CD1c-positive myeloid dendritic cell (primary cell): ENCODE measurements around the gene HPS4.
A peak's percentile ranks its signal among the peaks of the same experiment; 100 is the strongest.
"Not testable (repeated sequence)": the region's sequence is repeated elsewhere in the genome, so short reads cannot be mapped to it uniquely, and the experiment has no call there.

ENCODE experiments used
- DNase-seq: peaks from one replicate; pipeline ENCODE4 v3.0.0-alpha.2; 2016; ENCODE audit errors: extremely low spot score

Gene HPS4

GRCh38 chr22:26442086-26442756 lies 41.4 kb downstream of the HPS4 start:
- no peak for DNase-seq

DNA sequence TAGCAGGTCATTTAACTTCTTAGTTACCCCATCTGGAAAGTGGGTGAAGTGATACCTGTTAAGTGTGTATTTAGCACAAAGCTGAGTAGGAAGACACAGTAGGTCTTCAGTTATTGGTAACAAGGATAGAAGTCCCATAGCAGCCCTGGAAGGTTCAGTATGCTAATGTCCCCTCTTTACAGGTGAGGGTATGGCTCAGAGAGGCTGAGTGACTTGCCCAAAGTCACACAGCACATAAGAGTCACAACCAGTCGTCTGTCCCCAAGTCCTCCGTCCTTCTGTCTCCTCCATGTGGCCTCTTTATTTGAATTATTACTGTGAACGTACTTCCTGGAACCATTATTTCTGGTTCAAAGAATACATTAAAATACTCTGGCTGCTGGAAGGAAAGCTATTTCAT lies 44.0 kb downstream of the HPS4 start:
- no peak for DNase-seq

- DNase-seq: not testable (repeated sequence)
These were observed 44.8 kb downstream of the HPS4 start for GRCh38 chr22:26438776-26439175.

- no peak for DNase-seq
These were observed 45.7 kb downstream of the HPS4 start for GRCh38 chr22:26437694-26438392.

DNA sequence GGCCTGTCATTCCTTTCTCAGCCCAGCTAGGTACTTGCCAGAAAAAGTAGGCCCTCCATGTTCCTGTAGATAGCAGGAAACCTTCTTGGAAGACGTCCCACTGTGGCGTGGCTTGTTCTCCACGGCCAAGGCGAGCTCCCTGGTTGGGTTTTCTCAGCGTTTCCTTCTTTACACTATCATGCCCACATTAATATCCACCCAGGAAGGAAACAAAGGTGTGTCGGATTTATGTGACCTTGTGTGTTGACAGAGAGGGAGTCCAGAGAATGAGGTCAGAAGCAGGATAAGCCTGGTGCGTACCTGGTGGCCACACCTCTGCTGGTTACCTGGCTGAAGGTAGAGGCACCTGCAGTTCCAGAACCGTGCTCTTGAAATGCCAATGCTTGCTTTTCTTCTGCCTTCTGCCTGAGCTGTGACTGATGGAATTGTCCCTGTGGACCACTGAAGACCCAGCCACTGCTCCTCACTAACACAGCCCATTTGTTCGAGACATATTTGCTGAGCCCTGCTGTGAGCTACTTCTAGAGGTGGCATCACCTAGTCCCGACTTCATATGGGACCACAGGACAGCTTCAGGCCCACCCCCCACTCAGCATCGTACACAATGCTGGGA lies 46.6 kb downstream of the HPS4 start:
- DNase-seq: no peak

DNA sequence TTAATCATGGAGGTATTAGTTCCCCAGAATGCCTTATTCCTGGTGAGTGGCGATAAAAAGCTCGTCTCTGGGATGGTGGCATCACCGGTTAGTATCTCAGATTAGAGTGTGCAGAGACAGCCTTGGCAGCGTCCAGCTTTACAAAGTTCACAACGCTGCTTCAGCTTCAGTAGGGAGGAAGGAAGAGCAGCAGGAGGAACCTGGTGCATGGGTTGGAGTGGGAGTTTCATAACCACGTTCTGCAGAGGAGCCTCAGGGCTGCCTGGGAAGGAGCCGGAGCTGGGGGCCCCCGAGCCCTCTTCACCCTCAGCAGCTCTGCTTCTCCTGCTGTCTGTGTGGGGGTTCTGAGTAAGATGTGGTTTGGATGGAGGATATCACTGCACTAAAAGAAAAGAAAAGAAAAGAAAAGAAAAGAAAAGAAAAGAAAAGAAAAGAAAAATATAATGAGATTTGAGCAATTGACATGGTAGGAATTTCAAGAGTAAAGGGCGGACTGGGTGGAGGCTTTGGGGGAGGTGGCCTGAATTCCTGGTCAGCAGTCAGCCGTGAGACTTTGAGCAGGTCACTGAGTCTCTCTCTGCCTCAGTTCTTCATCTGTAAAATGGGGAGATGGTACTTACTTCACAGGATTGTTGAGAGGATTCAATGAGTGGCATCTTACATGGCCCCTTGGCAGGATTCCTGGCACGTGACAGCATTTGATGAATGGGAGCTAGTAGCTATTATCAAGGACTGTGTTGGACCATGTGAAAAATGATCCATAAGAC lies 48.1 kb downstream of the HPS4 start:
- peak; percentile 56 for DNase-seq

GRCh38 chr22:26433805-26434204 lies 49.8 kb downstream of the HPS4 start:
- DNase-seq: no peak

DNA sequence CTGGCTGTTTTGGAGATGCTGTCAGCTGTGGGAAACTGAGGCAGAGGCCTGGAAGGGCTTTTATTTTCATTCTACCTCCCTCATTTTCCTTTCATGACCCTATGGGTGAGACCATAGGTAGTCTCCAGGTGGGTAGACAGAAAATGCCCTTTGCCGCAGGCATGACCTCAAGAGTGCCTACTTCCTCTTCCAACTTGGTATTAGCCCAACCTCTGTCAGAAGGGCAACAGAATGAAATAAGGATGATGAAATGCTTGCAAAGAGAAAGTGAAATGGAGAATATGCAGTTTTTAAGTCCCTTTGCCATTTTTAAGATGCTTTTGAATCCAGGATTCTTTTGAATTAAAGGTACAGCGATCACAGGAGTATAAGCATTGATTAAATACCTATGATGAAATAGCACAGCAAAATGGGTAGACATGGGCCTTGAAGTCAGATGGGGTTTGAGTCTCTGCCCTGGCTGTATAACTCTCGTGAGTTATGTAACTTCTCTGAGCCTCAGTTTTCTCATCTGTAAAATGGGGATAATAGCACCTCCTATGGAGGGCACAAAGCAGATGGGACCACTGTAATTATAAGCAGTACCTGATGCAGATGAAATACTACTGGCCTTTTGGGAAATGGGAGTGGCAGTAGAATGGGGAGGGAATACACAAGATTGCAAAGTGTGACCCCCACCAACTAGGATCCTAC lies 50.8 kb downstream of the HPS4 start:
- peak; percentile 70 for DNase-seq

- DNase-seq: peak; percentile 29
These were observed 52.2 kb downstream of the HPS4 start for GRCh38 chr22:26431261-26431995.

- no peak for DNase-seq
These were observed 53.0 kb downstream of the HPS4 start for GRCh38 chr22:26430600-26430999.

GRCh38 chr22:26429458-26430286 lies 53.9 kb downstream of the HPS4 start:
- DNase-seq: no peak

DNA sequence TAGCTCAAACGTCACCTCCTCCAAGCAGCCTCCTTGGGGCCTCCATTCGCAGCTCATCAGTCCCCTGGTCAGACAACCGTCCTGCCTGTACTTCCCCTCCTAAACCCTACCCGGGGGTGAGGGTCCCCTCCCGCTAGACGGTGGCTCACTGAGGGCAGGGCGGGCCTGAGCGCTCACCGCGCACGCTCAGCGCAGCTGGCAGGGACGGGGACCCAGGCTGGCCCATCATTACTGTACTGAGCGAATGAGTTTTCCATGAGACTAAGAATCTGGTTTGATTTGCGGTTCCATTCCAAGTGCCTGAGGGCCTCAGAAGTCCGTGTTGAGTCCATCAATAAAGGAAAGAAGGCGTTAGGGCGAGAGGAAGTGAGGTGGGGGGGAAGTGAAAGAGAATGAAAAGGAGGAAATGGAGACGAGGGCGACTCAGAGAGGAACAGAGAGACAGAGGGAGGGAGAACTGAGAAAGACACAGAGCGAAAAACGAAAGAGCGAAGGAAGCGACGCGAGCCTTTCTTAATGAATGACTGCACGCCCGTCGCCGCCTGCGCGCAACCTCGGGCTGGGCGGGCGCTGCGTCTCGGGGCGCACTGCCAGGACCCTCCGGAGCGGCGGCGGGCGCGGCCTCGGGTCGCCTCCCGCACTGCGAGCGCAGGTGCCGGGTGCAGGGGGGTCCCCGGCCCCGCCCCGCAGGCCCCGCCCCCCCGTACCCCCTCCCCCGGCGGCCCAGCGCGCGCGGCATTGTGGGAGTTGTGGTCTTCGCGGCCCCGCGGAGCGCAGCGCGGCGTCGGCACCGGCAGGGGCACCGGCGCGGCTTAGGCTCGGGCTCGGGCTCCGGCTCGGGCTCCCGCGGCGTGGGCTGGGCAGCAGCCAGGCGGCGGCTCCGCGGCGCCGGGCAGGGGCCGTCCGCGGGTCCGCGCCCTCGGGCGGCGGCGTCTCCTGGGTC lies 54.8 kb downstream of the HPS4 start, which contains the start of gene ASPHD2:
Gene ASPHD2, plus strand, starts transcription at position 746 of the 943 bp plus-strand sequence. CDS start 4,356 bp downstream, outside the sequence.
- DNase-seq: peak; percentile 91

- peak; percentile 8 for DNase-seq
These were observed 56.7 kb downstream of the HPS4 start for GRCh38 chr22:26426924-26427323.

DNA sequence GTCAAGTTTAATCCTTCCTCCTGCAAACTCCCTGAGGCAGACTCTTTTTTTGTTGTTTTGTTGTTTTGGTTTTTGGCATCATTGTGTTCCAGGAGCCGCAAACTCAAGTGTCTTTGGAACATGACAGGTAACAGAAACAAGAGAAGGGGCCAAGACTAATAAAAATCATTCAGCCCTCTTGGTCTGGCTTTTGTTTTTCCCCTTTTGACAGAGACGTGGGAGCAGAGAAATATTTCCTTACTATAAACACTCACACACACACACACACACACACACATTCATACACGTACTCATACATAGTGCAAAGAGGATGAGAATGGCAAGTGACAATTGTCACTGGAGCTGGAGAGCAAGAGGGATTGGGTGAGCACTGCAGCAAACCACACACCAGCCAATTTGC lies 65.0 kb downstream of the HPS4 start:
- DNase-seq: no peak

DNA sequence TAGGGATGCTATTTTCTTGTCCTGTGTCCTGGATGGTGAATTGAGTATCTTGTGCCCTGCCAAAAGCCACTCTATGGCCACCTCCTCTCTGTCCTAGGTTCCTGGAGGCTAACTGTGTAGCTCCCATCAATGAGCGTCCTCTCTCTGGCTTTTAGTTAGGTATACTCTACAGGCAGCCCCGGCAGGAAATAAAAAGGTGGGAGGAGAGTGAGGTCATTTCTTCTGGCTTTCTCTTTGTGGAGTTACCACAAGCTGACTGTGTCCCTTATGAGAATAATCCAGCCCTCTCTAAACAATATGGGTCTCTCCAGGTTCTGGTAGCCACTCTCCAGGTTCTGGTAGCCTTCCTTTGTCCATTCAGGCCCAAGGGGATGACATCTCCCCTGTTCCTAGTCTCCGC lies 66.2 kb downstream of the HPS4 start:
- DNase-seq: no peak

DNA sequence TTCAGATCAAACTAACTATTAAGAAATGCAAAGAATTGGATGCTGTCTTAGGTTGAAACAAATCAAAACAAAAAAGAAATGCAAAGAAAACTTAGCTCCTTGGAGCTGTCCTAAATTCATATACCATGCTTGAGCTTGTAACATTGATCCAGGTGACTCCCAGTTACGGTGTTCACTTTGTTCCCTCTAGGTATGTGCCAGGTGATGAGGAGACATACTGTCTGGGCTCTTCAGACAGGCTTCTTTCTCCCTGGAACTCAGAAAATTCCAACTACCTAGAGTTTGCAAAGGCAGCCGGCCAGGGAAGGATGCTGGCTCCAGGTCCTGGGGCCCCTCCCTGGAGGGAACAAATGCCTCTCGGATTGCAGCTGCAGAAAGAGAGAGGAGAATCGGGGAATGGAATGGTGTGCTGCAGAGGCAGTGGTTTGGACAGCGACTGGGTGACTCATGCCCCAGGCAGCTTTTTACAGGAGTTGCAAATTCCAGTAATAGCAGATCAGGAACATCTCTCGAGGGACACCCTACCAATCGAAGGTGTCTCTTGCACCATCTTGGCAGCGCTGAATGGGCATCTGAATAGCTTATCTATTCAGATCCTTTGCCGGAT lies 66.8 kb downstream of the HPS4 start:
- DNase-seq: no peak

- no peak for DNase-seq
These were observed 67.3 kb downstream of the HPS4 start for GRCh38 chr22:26416256-26416655.

DNA sequence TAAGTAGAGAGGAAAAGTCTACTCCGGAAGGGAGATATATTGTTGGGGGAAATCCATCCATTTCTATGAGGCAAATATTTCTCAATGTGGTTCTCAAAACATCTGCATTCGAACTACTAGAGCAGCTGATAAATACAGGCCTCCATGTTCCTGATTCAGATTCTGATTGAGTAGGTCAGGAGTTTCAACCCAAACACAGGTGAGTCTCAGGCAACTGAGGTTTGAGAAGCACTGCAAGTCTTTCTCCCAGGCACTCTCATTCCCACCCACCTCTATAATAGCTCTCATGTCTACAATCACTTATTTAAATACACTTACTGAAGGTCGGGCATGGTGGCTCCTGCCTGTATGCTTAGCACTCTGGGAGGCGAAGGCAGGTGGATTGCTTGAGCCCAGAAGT lies 69.2 kb downstream of the HPS4 start:
- DNase-seq: no peak
